Activated effector memory CD4-positive, alpha-beta T cell treated with Interleukin-2 at 50 U/mL for 16 hours (primary cell): ENCODE data around the gene EPHB3.

Source experiments
- DNase-seq: peaks from one replicate; pipeline ENCODE4 v3.0.0-alpha.2; 2020

EPHB3 gene

DNA sequence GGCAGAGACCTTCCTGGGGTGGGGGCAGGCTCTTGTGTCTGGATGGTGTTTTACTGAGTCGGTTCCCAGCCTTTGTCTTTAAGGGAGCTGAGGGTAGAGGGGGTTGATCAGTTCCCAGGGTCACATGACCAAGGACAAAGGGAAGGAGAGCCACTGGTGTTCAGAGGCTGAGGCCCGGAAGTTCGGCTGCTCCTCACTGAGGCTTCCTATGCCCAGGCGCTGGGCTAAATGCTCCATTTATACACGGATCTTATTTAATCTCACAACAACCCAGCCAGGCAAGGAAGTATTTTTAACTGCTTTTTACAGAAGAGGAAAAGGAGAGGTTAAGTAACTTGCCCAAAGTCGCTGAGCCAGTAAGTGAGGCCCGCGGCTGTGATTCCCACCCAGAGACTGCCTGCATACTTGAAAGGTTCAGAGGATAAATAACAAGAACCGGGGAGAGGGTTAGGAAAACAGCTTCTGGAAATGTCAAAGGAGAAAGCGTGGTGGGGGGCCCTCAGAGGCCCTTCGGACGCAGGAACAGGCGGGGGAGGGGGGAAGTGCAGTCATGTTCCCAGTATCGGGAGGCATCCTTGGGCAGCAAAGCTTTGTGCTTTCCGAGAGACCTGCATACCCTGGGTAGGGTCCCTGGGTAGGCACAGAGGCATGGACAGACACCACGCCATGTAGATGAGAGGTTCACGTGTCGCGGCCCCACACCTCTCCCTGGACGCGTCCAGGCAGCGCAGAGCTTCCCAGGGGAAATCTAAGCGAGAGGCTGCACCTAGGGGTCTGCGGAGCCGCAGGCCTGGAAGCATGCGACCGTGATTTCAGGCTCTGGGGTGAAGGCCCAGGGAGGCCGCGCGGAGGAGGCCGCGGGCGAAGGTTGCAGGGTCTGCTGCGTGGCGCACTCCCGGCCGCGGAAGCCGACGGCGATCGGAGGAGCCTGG lies 21.3 kb downstream of the EPHB3 start:
- DNase-seq: no peak

DNA sequence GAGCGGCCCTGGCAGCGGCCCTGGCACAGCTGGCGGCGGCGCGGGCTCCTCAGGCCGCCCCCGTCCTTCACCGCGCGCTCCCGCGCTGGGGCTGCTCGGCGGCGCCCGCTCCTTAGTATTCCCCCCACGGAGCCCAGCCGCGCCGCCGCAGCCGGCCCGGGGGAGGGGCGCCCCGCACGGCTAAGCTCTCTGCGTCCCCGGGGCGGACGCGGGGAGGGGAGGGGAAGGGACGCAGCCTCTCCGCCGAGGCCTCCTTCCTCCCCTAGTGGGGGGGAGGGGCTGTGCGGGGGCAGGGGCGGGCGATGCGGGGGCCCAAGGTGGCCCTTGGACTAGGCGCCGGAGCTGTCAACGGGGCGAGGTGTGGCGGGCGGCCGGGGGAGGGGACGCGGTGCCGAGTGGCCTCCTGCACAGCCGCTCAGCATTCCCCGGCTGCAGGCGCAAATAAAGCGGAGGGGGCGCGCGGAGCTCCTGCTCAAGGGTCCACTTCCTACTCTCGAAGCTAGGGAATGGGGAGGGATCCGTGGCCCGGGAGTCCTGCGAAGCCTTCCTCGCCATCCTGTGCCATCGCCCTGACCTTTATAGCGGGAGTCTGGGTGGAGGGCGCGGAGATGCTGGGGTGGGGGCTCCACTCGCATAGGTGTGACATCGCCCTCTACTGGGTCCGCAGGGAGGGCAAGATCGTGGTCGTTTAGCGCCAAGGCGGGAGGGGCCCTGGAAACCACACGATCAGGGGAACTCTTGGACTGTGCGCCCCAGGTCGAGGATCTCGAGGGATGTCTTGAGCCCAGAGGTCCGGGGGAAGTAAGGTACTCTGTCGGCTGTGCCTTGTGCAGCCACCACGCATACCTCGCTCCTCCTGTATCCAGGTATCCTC lies 22.2 kb downstream of the EPHB3 start:
- no peak for DNase-seq

DNA sequence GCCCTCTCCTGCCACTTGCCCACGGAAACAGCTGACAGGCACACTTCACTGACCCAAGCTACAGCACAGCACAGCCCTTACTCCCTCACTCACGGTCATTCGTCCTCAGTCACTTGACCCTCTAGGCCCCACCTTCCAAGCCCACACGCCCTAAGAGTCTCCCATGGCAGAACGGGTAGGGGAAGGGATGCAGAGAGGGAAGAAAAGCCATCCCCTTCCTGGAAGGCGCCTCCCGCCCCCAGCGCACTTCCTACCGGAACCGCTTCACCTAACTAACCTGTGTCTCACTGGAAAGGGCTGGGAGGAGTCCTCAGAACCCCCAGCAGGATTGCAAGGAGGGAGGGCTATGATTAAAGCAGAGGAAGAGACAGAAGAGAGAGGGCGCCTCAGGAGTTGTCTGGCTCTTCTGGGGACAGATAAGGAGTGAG lies 22.9 kb downstream of the EPHB3 start:
- no peak for DNase-seq

DNA sequence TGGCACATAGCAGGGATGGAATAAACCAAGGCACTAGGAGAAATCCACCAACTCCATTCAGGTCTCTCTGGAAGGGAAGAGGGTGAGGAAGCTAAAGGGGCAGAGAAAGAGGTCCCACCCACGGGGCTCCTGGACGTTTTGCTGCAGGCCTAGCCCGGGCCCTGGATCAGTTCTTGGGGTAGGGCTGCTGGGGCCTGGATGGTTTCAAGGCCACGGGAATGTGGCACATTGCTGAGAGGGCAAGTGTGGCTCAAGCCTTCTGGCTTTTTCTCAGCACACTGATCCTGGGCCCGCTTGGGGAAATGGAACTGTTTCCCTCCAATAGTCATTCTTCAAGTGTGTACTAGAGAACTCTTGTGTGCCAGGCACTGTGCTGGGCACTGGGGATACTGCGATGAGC lies 24.0 kb downstream of the EPHB3 start:
- no peak for DNase-seq

DNA sequence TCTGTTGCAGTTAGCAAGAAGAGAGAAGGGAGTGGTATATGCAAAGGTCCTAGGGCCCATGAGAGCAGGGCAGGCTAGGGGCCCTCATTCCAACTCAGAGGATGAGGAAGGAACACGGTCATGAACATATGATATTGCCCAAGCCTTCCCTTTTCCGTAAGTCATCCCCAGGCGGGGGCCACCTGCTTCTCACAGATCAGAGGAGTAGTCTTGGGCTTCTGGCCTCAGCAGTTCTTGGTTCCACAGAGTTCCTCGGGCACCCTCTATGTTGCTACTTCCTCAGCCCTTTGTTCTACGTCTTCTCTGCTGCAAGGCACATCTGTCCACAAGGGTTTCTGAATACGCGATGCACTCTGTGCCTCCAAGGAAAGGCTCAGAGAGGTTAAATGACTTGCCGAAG lies 25.3 kb downstream of the EPHB3 start:
- no peak for DNase-seq

DNA sequence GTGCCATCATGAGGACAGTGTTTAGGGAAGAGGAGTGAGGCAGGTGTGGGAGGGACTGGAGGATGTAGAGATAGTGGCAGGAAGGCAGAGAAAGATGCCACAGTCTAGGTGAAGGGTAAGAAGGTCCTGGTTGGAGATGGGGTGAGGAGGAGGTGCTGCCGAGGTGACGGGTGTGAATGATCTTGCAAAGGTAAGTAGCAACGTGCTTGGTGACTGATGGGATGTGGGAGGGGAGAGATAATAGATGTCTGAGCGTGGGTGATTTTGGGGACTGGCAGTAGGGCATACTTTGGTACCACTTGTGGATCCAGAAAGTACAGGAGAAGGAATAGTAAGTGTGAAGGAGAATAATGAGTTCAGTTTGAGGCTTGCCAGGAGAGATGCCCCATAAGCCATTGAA lies 27.2 kb downstream of the EPHB3 start:
- no peak for DNase-seq

DNA sequence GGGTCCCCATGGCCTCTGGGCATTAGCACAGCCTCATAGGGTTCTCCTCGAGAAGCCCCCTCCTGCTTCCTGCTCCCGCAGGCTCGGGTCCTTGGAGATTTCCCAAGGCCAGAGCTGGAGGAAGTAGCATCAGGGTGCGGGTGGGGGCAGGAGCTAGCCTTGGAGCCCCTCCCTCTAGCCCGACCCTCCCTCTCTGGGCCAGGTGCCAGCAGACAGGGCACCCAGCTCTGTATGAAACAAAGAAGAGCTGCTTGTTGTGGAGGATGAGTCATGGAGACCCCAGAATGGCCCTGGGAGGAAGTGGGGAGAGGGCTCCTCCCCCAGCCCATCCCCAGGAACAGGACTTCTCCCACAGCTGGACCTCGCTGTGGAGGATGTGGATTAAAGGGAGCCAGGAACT lies 29.2 kb downstream of the EPHB3 start:
- DNase-seq: no peak

DNA sequence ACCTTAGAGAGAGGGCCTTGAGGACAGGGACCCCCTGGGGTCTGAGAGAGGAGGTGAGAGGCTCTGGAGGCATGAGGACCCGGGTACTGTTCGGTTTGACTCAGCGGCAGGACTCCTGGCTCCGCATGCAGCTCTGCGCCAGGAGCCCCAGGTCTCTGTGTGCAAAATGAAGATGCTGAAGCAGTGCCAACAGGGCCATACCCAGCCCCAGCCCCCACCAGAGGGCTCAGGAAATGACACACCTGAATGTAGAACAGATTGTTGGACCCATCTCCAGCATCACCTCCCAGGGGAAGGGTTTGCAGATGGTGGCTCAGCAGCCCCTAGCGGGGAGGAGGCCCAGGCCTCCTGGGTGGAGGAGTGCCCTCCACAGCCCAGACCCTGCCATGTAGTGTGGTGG lies 30.2 kb downstream of the EPHB3 start:
- DNase-seq: no peak

DNA sequence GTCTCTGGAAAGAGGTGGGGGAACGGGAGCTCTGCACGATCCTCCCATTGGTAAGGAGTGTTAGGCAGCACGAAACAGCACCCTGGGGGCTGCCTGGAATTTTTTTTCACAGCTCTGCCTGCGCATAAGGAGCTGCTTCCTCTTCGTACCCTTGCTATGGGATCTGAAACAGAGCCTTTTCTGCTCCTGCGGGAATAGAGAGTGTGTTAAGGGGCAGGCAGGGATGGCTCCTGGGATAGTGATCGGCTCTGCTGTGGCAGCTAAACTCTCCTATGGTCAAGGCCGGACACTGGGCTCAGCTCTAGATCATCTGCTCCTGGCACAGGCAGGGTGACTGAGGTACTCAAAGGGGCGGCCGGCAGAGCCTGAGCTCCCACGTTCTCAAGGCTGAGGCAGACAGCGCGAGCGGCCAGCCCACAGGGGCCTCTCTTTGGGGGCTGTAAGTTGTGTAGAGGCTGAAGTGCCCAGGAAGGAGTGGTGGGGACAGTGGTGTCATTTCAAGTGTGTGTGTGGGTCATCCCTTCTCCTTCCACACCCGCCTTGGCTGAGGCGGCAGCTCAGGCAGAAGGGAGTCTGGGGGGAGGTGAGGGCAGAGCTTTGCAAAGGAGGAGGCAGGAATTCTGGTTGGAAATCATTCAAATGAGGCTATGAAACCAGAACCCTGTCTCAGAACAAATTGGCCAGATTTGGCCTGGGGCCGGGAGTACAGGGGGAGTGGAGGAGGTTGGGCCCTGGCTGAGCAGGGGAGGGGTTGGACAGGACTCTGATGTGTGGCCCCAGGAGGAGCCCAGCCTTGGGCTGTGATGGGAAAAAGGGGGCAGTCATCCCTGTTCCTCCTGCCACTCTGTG lies 31.0 kb downstream of the EPHB3 start:
- DNase-seq: no peak

DNA sequence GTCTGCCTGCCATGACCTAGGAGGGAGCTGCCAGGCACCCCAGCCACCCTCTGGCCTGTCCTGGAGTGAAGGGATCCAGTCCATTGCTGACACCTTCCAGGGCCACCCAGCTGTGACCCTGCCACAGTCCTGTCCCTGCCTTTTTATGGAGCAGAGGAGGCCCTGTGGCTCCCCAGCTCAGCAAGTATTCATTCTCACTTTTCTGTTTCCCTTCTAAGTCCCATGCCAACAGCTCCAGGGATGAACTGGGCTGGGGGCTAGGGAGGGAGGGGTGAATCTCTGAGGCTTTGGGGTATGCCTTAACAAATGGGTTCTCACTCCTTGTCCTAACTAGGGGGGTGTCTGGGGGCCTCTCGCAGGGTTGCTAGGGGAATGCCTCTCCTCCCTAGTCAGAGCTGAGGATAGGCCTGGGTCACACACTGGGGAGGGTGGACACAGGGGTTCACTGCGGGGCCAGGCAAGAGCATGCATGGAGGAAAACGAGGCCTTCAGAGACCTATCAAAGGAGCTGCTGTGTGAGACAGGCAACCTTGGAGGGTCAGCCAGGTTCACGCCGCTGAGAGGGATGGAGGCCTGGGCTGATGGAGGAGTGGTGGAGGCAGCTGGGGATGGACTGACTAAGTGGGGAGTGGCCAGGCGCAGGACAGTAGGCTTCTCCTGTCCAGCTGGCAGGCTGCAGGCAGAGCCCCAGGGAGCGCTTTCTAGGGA lies 31.8 kb downstream of the EPHB3 start:
- no peak for DNase-seq

DNA sequence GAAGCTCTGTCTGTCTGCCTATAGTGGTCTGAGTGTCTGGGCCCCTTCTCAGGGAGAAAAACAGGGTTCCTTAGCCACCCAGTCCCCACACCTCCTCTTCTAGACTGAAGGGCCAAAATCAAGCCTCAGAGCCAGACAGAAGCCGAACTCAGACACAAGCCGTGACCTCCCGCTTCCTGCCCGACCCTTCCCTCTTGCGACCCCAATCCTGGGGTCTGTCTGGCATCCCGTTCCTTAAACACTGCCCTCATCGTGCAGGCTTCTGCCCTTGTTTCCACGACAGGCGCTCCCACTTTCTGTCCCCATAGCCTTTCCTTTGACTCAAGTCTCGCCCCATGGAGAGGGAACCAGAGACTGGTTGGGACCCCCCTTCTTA lies 32.3 kb downstream of the EPHB3 start:
- no peak for DNase-seq

DNA sequence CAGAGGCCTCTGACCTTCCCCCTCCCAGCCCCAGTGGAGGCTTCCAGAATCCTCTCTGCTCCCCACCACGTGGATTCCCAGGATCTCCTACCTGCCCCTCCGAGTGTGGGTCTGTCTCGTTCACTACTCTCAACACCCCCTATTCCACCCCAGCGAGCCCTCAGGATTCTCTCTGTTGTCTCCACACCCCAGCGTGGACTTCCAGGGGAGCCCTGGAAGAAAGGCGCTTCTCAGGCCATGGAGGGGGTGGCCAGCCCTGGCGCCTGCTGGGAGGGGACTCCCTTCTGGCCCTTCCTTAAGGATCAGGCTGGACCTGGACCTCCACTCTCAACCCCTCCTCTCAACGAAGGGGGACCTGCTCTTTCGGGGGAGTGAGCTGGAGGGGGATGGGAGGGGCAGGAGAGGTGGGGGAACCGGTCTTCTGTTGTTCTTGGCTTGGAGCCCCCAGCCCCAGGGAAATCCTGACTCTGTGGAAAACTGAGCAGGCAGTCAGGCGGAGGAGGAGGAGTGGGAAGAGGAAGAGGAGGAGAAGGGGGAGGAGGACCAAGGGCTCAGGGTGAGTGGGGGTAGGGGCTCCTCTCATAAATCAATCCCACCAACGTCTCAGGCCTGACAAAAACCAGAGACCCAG lies 32.9 kb downstream of the EPHB3 start:
- DNase-seq: no peak

DNA sequence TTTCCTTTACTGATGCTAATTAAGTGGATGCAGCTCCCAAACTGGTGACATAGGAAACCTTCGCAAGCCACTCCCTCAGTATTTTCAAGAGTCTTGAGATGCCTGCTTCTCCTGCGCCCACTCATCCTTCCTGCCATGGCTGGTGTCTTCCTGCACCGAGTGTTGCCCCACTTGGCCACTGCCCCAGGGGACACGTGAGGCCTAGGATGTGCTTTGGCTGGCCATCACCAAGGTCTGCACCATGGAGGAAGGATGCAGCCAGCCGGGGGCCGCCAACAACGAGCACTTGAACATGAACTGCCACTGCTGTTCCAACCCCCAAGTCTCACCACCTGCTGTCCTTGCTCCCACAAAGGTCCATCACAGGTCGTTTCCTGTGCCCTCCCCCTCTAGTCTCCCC lies 34.1 kb downstream of the EPHB3 start:
- no peak for DNase-seq

DNA sequence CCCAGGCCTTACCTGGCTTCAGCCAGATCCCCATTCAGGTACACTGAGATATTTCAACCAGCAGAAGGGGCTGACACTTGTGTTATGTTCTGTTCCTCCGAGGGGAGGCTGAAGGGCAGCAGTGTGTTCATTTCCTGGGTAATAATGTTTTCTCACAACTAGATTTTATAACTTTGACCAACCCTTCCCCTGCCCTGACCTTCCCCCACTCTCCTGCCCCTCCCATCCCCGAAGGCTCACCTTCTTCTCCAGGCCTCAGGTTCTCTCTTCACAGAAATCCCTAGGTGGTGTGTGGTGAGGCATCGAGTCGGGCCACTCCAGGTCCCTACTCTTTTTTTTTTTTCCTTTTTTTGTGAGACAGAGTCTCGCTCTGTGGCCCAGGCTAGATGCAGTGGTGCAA lies 34.6 kb downstream of the EPHB3 start:
- DNase-seq: no peak

DNA sequence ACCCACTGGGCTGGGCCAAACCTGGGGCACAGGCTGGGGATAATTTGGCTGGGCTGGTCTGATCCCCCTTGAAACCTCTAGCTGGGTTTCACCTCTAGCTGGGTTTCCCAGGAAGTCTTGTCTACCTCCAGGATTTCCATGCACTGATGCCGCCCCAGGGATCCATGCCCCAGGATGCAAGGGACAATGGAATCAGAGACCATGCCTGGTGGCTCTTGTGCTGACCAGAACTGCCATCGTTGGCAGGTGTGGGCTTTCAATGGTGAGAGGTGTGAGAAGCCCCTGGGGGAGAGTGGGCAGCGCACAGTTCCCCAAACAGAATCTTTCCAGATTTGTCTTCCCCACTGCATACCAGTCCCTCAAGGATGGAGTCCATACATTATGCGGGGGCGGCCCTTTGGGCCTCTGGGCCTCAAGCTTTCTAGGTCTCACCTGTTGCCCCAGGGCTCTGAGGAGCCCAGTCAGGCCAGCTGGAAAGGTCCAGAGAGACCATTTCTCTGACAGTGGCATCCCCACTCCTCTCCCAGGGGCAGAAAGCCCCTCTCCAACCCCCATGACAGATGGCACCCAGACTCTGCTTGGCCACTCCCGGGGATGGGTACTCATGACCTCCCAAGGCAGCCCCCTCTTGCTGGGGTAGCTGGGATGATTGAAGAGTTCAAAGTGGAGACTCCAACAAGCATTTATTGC lies 35.4 kb downstream of the EPHB3 start:
- no peak for DNase-seq

DNA sequence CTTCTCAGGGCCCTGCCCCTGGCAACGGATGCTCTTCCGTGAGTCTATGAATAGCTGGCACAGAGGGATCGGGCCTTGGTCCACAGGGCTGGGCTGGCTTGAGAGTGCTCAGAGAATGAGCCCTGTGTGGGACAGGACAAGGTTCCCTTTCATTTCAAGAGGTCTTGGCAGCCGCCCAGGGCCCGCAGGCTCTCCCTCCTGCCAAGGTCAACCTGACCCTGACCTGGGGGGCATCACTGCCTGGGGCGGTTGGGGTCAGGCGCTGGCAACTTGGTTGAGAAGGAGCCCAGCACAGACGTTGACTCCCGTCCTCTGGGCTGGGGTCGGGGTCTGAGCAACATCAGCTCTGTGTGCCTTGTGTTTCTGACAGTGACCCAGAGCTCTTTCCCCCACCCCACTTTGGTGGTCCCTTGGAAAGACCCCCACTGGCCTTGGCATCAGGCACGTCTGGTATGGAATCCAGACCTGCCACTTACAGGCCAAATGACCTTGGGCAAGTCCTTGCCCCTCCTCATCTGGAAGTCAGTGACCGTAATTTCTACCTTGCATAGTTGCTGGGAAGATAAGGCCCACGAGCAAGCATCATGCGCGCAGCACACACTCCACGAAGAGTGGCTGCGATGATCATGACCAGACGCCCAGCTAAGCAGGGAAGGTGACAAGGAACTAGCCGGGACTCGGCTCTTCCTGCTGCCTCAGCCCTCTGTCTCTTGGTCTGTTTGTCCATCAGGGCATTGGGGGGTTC lies 36.4 kb downstream of the EPHB3 start:
- no peak for DNase-seq

DNA sequence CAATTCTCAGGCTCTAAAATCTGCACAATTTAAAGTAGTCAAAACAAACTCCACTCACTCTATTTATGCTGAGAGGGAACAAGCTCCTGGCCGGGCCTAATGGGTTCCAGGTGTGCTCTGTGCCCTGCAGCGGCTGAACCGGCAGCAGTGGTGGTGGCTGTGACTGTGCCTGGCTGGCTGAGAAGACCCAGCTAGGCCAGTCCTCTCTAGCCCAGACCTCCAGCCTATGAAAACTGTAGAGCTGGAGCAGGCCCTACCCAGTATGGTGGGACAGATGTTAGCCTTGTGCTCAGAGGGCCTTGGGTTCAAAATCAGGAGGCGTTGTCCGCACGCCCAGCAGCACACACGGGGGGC lies 37.0 kb downstream of the EPHB3 start:
- no peak for DNase-seq

DNA sequence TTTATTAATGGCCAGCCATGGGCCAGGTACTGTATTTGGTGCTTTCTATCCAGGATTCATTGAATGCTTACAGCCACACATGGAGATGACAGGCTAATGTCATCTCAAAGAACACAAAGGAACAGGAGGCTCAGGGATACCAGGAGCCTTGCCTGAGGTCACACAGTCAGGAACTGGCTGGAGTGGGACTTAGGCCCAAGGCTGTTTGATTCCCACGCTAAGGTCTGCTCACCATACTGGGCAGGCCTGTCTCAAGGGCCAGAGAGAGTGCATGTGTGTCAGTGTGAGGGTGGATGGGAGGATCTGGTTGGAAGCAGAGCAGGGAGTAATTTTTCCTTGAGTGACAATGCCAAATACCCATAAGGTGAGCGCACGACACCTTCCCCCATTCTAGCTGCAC lies 37.6 kb downstream of the EPHB3 start:
- DNase-seq: no peak

DNA sequence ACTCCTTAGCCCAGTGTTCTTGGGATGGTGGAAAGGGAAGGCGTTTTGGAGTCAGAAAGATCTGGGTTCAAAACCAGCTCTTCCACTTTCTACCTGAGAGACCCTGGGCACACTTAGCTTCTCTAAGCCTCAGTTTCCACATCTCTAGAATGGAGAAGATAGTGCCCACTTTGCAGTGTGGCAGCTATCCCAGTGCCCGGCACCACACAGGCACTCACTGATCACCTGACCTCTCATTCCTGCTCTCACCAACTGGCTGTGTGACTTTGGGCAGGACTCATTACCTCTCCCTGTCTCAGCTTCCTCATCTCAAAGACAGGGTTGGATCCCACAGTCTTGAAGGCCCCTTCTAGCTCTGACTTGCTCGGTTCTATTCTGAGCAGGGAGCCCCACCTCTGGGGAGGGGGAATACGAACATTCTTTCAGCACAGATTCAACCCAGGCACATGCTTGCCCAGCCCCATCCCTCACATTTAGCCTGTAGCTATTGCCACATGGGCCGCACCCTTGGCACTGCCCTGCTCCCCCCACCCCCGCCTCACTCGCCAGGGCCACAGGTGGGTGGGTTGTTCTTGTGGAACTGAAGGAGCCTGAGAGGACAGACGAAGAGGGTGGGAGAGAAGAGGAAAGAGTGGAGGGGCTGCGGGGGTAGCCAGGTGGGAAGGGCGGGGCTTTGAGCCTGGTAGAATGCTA lies 39.2 kb downstream of the EPHB3 start:
- no peak for DNase-seq
